H1 (cell line): ENCODE measurements around the gene TBCD. TPM values are rescaled to one million over a fixed set of nuclear protein-coding genes. Genes with fewer than 3 reads are reported as not detected.

Source experiments
- CTCF ChIA-PET: fragments of 300-600 bp; sonication (Branson Sonifier 250); formaldehyde crosslinking; loops from one replicate; lab custom pipeline; 2021; ENCODE audit not compliant: partially characterized antibody; lab: Charles Lee
- POLR2A ChIA-PET: fragments of 300-600 bp; sonication (Branson Sonifier 250); formaldehyde crosslinking; loops from one replicate; lab custom pipeline; 2021; ENCODE audit warnings: inconsistent platforms; ENCODE audit not compliant: partially characterized antibody; lab: Charles Lee
- DNase-seq, 2 experiments: peaks; one replicate each; pipeline versions ENCODE4 v3.0.0 to v3.0.0-alpha.2; 2010 to 2022; ENCODE audit warnings: low spot score in 2 of 2, low read depth in 1 of 2, mixed read lengths in 1 of 2
- FAIRE-seq: peaks from 2 replicates; lab custom pipeline; 2011; peaks lifted over from hg19 to GRCh38; lab: Jason Lieb, UNC
- H2AFZ ChIP-seq: 2 replicates; pipeline ENCODE4 v1.8.1; 2012; ENCODE audit warnings: low read length, inconsistent platforms
- H2AK5ac ChIP-seq: 2 replicates; pipeline ENCODE4 v1.6.1; 2013; ENCODE audit warnings: low read depth, low read length
- H2BK120ac ChIP-seq: replicated peaks from 2 replicates; pipeline ENCODE3; 2013; ENCODE audit warnings: low read depth, low read length, inconsistent platforms
- H2BK12ac ChIP-seq: 2 replicates; pipeline ENCODE4 v1.6.1; 2013; ENCODE audit warnings: low read depth, low read length
- H2BK15ac ChIP-seq: 2 replicates; pipeline ENCODE4 v1.6.1; 2013; ENCODE audit warnings: low read length
- H2BK20ac ChIP-seq: 2 replicates; pipeline ENCODE4 v1.6.1; 2013; ENCODE audit warnings: low read length
- H2BK5ac ChIP-seq: 2 replicates; pipeline ENCODE4 v1.6.1; 2013; ENCODE audit warnings: low read depth, low read length
- H3K14ac ChIP-seq: 2 replicates; pipeline ENCODE4 v1.6.1; 2013; ENCODE audit warnings: inconsistent platforms; ENCODE audit not compliant: insufficient read length
- H3K18ac ChIP-seq: 2 replicates; pipeline ENCODE4 v1.6.1; 2013; ENCODE audit warnings: low read length; ENCODE audit errors: extremely low read depth
- H3K23ac ChIP-seq: 2 replicates; pipeline ENCODE4 v1.6.1; 2013; ENCODE audit warnings: inconsistent platforms; ENCODE audit not compliant: insufficient read length
- H3K23me2 ChIP-seq: 2 replicates; pipeline ENCODE4 v1.6.1; 2013; ENCODE audit warnings: low read depth, low read length
- H3K27ac ChIP-seq: 2 replicates; pipeline ENCODE4 v1.6.1; 2011; ENCODE audit warnings: low read depth, low read length, inconsistent platforms
- H3K27me3 ChIP-seq, 4 experiments: replicated peaks in 1 of 4; 1 replicate in 1 of 4; 2 replicates in 3 of 4; pipeline versions ENCODE4 v1.6.1 to v1.8.1; 2011 to 2013; ENCODE audit warnings: low read length in 3 of 4, mild to moderate bottlenecking in 3 of 4, inconsistent platforms in 2 of 4, mixed read lengths in 2 of 4, moderate library complexity in 1 of 4; ENCODE audit not compliant: control insufficient read depth in 3 of 4, insufficient read depth in 3 of 4; ENCODE audit errors: extremely low read depth in 1 of 4
- H3K36me3 ChIP-seq, 4 experiments: 2 replicates each; pipeline versions ENCODE4 v1.6.1 to v1.8.1; 2011 to 2013; ENCODE audit warnings: mild to moderate bottlenecking in 4 of 4, low read length in 3 of 4, moderate library complexity in 2 of 4, control low read depth in 1 of 4, inconsistent platforms in 1 of 4; ENCODE audit not compliant: insufficient read depth in 4 of 4, control insufficient read depth in 2 of 4
- H3K4ac ChIP-seq: replicated peaks from 2 replicates; pipeline ENCODE3; 2013; ENCODE audit warnings: low read length, low read depth, mixed read lengths, inconsistent platforms; ENCODE audit not compliant: insufficient read length
- H3K4me1 ChIP-seq, 4 experiments: replicated peaks in 1 of 4; 1 replicate in 1 of 4; 2 replicates in 3 of 4; pipeline versions ENCODE4 v1.6.1 to v1.8.1; 2011 to 2013; ENCODE audit warnings: low read length in 3 of 4, inconsistent platforms in 2 of 4, mixed read lengths in 1 of 4; ENCODE audit not compliant: insufficient read depth in 4 of 4, control insufficient read depth in 3 of 4
- H3K4me2 ChIP-seq, 2 experiments: 2 replicates each; pipeline versions ENCODE4 v1.6.1 to v1.8.1; 2011 to 2013; ENCODE audit warnings: low read depth in 2 of 2, low read length in 2 of 2, control low read depth in 1 of 2, inconsistent platforms in 1 of 2, mild to moderate bottlenecking in 1 of 2; ENCODE audit not compliant: insufficient read depth in 1 of 2
- H3K4me3 ChIP-seq, 4 experiments: fragments of 200-600, 300-600 bp in 1 of 4; sonication (generic), shearing (Covaris generic), sonication (Bioruptor Twin) in 1 of 4; 2 replicates each; pipeline versions ENCODE4 v1.5.1 to v1.8.1; 2011 to 2016; ENCODE audit warnings: low read length in 4 of 4, low read depth in 3 of 4, control low read depth in 2 of 4, inconsistent platforms in 2 of 4, mild to moderate bottlenecking in 2 of 4, mixed read lengths in 1 of 4, moderate library complexity in 1 of 4; ENCODE audit not compliant: insufficient read depth in 2 of 4; ENCODE audit errors: extremely low read depth in 1 of 4
- H3K56ac ChIP-seq: replicated peaks from 2 replicates; pipeline ENCODE3; 2013; ENCODE audit warnings: low read depth, mild to moderate bottlenecking, mixed read lengths, low read length, inconsistent platforms; ENCODE audit not compliant: insufficient read length
- H3K79me1 ChIP-seq: 2 replicates; pipeline ENCODE4 v1.6.1; 2013; ENCODE audit warnings: low read depth, low read length, control low read depth
- H3K79me2 ChIP-seq, 2 experiments: 2 replicates each; pipeline versions ENCODE4 v1.6.1 to v1.8.1; 2012 to 2013; ENCODE audit warnings: low read length in 2 of 2, mild to moderate bottlenecking in 2 of 2, inconsistent platforms in 1 of 2; ENCODE audit not compliant: insufficient read depth in 2 of 2, control insufficient read depth in 1 of 2
- H3K9ac ChIP-seq, 4 experiments: replicated peaks in 1 of 4; 1 replicate in 1 of 4; 2 replicates in 3 of 4; pipeline versions ENCODE4 v1.6.1 to v1.8.1; 2011 to 2013; ENCODE audit warnings: low read depth in 3 of 4, low read length in 3 of 4, control low read depth in 2 of 4, mild to moderate bottlenecking in 2 of 4, moderate library complexity in 2 of 4, inconsistent platforms in 1 of 4; ENCODE audit errors: extremely low read depth in 1 of 4
- H3K9me3 ChIP-seq, 2 experiments: 2 replicates each; pipeline versions ENCODE4 v1.6.1 to v1.8.1; 2012 to 2013; ENCODE audit warnings: mild to moderate bottlenecking in 2 of 2, moderate library complexity in 2 of 2, control low read depth in 1 of 2, inconsistent platforms in 1 of 2, low read depth in 1 of 2, low read length in 1 of 2, mixed read lengths in 1 of 2; ENCODE audit not compliant: insufficient read depth in 2 of 2
- H4K20me1 ChIP-seq, 2 experiments: replicated peaks in 1 of 2; 2 replicates each; pipeline versions ENCODE3 to v1.8.1; 2011 to 2013; ENCODE audit warnings: inconsistent platforms in 2 of 2, low read length in 2 of 2, mild to moderate bottlenecking in 1 of 2; ENCODE audit not compliant: insufficient read depth in 2 of 2, control insufficient read depth in 1 of 2
- H4K5ac ChIP-seq: 2 replicates; pipeline ENCODE4 v1.6.1; 2013; ENCODE audit warnings: low read length, low read depth, mixed read lengths, inconsistent platforms; ENCODE audit not compliant: insufficient read length
- H4K8ac ChIP-seq: 2 replicates; pipeline ENCODE4 v1.8.0; 2013; ENCODE audit warnings: mild to moderate bottlenecking, moderate library complexity, low read length, inconsistent platforms; ENCODE audit not compliant: insufficient read depth; ENCODE audit errors: extremely low read depth
- H4K91ac ChIP-seq: replicated peaks from 2 replicates; pipeline ENCODE3; 2013; ENCODE audit warnings: low read length, mixed read lengths, inconsistent platforms; ENCODE audit not compliant: insufficient read length
- BACH1 ChIP-seq: IDR thresholded peaks from 2 replicates; pipeline ENCODE4 v1.6.1; 2012; ENCODE audit warnings: low read length, improper control_type of control experiment
- CEBPB ChIP-seq: IDR thresholded peaks from 2 replicates; pipeline ENCODE4 v1.6.1; 2012; ENCODE audit warnings: low read depth, low read length
- CTBP2 ChIP-seq: IDR thresholded peaks from 2 replicates; pipeline ENCODE4 v1.7.0; 2011; ENCODE audit warnings: borderline replicate concordance, mild to moderate bottlenecking, moderate library complexity, mixed read lengths, low read length; ENCODE audit not compliant: insufficient read depth, insufficient read length
- GABPA ChIP-seq: IDR thresholded peaks from 2 replicates; pipeline ENCODE4 v1.6.1; 2011; ENCODE audit warnings: mild to moderate bottlenecking, low read length, moderate library complexity, borderline replicate concordance; ENCODE audit not compliant: insufficient read depth
- POU5F1 ChIP-seq: IDR thresholded peaks from 2 replicates; pipeline ENCODE4 v1.6.1; 2011; ENCODE audit warnings: low read depth, mild to moderate bottlenecking, low read length, moderate library complexity
- RAD21 ChIP-seq, 2 experiments: IDR thresholded peaks in 1 of 2; conservative IDR thresholded peaks in 1 of 2; 2 replicates each; pipeline ENCODE4 v1.6.1; 2011; ENCODE audit warnings: low read depth in 2 of 2, low read length in 2 of 2, improper control_type of control experiment in 1 of 2, inconsistent platforms in 1 of 2, mild to moderate bottlenecking in 1 of 2, moderate library complexity in 1 of 2
- TCF12 ChIP-seq: IDR thresholded peaks from 2 replicates; pipeline ENCODE4 v1.6.1; 2011; ENCODE audit warnings: low read depth, mild to moderate bottlenecking, low read length
- ZNF274 ChIP-seq: IDR thresholded peaks from 2 replicates; pipeline ENCODE4 v1.7.0; 2012; ENCODE audit warnings: low read length, borderline replicate concordance; ENCODE audit errors: extremely low read depth
- WGBS, 2 experiments: shearing (Covaris generic) in 1 of 2; methylation state at CpG; one replicate each; pipeline versions ENCODE4 v1.1.6 to v1.1.7; 2013 to 2015; ENCODE audit warnings: low lambda C conversion rate in 2 of 2, mixed read lengths in 2 of 2, inconsistent platforms in 1 of 2, low coverage in 1 of 2, missing lambda C conversion rate in 1 of 2; ENCODE audit not compliant: insufficient replicate concordance in 2 of 2, insufficient coverage in 1 of 2, insufficient read length in 1 of 2; ENCODE audit errors: extremely low coverage in 1 of 2, missing lambda C conversion rate in 1 of 2; 5-methylcytosine and 5-hydroxymethylcytosine counted together
- polyA plus RNA-seq, 7 experiments: library from polyadenylated mRNA; depleted of rRNA in 3 of 7; stranded (reverse) in 5 of 7; unstranded in 2 of 7; fragments of >200 nt in 5 of 7; fragments of 200-250 nt in 2 of 7; gene quantifications; 1 replicate in 5 of 7; 2 replicates in 1 of 7; 4 replicates in 1 of 7; pipeline versions ENCODE4 v1.2.1 to v1.2.3, GENCODE V29; 2011 to 2013; ENCODE audit warnings: missing spikeins in 2 of 7, mixed read lengths in 2 of 7
- total RNA-seq: library from RNA; stranded (reverse); fragmentation: NEBNext Ultra II Directional; extraction: Animal tissue kit (Norgen Biotek cat#: 25700); gene quantifications from 2 replicates; pipeline ENCODE4 v1.2.1, GENCODE V29; 2021
- TF ChIP-seq, protein P1 (sequence below), 3 experiments: IDR thresholded peaks; 1 replicate in 2 of 3; 2 replicates in 1 of 3; pipeline versions ENCODE4 v1.5.1 to v1.6.1; 2011; ENCODE audit warnings: low read length in 3 of 3, mild to moderate bottlenecking in 3 of 3, inconsistent platforms in 2 of 3, low read depth in 1 of 3, moderate library complexity in 1 of 3; ENCODE audit not compliant: insufficient read depth in 1 of 3; ENCODE audit errors: control extremely low read depth in 1 of 3

TBCD gene
- total and polyA plus RNA-seq, 2 of the 8 experiments (the other 6 are each of a cell fraction or from before 2014, with no cell fraction given), result 118 to 162 TPM

DNA sequence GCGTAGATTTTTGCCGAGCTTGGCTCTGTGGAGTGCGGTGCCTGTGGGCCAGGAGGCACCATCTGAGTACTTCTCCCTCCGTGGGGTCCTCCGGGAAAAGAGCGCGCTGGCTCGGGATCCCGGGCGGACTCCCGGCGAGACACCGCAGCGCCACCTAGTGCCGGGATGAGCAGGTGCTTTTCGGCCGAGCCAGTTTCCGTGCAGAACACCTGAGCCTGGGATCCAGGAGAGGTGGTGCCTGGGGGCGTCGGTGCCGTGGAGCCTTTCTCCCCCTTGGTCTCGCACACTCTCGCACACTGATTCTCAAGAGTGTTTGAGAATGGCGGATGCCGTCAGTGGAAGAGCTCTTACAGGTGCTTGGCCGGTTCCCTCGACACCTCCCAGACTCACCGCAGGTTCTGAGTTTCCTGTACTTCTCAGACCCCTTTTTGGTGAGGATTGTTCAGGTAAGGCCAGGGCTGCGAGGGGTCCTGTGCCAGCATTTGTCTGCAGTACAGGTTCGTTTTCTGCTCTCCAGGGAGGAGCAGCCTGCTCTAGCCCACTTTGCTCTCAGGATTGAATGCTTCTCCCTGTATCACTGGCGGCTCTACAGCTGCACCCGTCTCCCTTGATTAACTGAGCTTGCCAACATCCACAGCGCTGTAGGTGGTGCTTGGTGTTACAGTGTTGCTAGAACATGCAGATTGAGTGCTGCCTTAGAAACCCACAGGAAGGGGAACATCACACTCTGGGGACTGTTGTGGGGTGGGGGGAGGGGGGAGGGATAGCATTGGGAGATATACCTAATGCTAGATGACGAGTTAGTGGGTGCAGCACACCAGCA lies 23.3 kb downstream of the TBCD start:
- H2BK20ac ChIP-seq, result no peak overlapping the region
- peaks cover 12% of the 10 kb centered on the region for H3K79me1 ChIP-seq
- no peak overlapping the region for H3K9ac ChIP-seq
- ChIA-PET POLR2A (no interaction called here), CTCF (interaction anchor here (0.6 to 2.1 kb wide), 32 partner anchors 9 to 323 kb away, joined by 3 to 11 read pairs (median 4); no protein-coding TSS in a partner anchor)
- no peak overlapping the region for H3K4me2 ChIP-seq
- no peak overlapping the region for H2AK5ac ChIP-seq
- no peak overlapping the region for H3K14ac ChIP-seq
- no peak overlapping the region for H3K4me3 ChIP-seq
- H2BK15ac ChIP-seq, result no peak overlapping the region
- peaks cover 2 to 12% of the 10 kb centered on the region in 2 experiments for H4K20me1 ChIP-seq
- H3K79me2 ChIP-seq, result peaks cover 0 to 13% of the 10 kb centered on the region in 2 experiments; a peak in 1 of 4 replicates
- no peak overlapping the region for H4K5ac ChIP-seq
- H4K91ac ChIP-seq, result no peak overlapping the region
- H3K18ac ChIP-seq, result no peak overlapping the region
- H3K4ac ChIP-seq, result no peak overlapping the region
- no peak overlapping the region for H4K8ac ChIP-seq
- H2BK120ac ChIP-seq, result no peak overlapping the region
- H3K4me1 ChIP-seq, result no peaks in the 10 kb centered on the region
- no peak overlapping the region for H3K56ac ChIP-seq
- H2BK5ac ChIP-seq, result no peak overlapping the region
- H3K27me3 ChIP-seq, result no peaks in the 10 kb centered on the region
- H2AFZ ChIP-seq, result no peak overlapping the region
- no peaks in the 10 kb centered on the region for H3K23me2 ChIP-seq
- no peak overlapping the region for H3K27ac ChIP-seq
- 58% methylated on average over 33 of the region's 34 CpGs; no CpG with 5 or more reads in 1 of the 2 experiments for WGBS, 2 experiments
- no peak overlapping the region for H3K23ac ChIP-seq
- no peak for FAIRE-seq
- H2BK12ac ChIP-seq, result no peak overlapping the region
- DNase-seq, result peak in 1 of 2 experiments; percentile 93
- peaks cover 7 to 20% (median 12%) of the 10 kb centered on the region in 4 experiments for H3K36me3 ChIP-seq
- H3K9me3 ChIP-seq, result no peaks in the 10 kb centered on the region
- TF ChIP-seq BACH1, result peak; percentile 32; the same call in 1 of the 2 replicates
- TF ChIP-seq POU5F1, result no peak
- no peak for TF ChIP-seq ZNF274
- TF ChIP-seq, protein P1, sequence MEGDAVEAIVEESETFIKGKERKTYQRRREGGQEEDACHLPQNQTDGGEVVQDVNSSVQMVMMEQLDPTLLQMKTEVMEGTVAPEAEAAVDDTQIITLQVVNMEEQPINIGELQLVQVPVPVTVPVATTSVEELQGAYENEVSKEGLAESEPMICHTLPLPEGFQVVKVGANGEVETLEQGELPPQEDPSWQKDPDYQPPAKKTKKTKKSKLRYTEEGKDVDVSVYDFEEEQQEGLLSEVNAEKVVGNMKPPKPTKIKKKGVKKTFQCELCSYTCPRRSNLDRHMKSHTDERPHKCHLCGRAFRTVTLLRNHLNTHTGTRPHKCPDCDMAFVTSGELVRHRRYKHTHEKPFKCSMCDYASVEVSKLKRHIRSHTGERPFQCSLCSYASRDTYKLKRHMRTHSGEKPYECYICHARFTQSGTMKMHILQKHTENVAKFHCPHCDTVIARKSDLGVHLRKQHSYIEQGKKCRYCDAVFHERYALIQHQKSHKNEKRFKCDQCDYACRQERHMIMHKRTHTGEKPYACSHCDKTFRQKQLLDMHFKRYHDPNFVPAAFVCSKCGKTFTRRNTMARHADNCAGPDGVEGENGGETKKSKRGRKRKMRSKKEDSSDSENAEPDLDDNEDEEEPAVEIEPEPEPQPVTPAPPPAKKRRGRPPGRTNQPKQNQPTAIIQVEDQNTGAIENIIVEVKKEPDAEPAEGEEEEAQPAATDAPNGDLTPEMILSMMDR (IDR thresholded peaks at IDR 0.05; ENCODE audit: control extremely low read depth in 1 of 3, insufficient read depth in 1 of 3, low read depth in 1 of 3, low read length in 3 of 3), result peak; percentile 87 to 97 (median 91)
- no peak for TF ChIP-seq CTBP2
- peak; percentile 82; the same call in 1 of the 2 replicates for TF ChIP-seq GABPA
- TF ChIP-seq CEBPB, result no peak
- TF ChIP-seq RAD21 (IDR thresholded peaks at IDR 0.05 in 1 of 2, conservative IDR thresholded peaks at IDR 0.05 in 1 of 2; ENCODE audit: low read depth in 2 of 2, low read length in 2 of 2), result peak; percentile 60 to 64
- 0 out of 2 replicates have a peak, but pooled peaks have one; percentile 35 for TF ChIP-seq TCF12
